Endothelial cell of umbilical vein (primary cell): Measurements from ENCODE around the gene MGAT5. TPM values are rescaled to one million over a fixed set of nuclear protein-coding genes. Genes with fewer than 3 reads are reported as not detected.

Experiments used
- BruUV-seq: library from RNA; stranded (reverse); fragments of 400-500 nt; replicated peaks from 2 replicates; lab custom pipeline; 2021; lab: Mats Ljungman, UMichigan
- CTCF ChIA-PET: fragments of 300-600, 350-600 bp; sonication (Branson Sonifier 250); formaldehyde crosslinking; loops from one replicate; lab custom pipeline; 2021; ENCODE audit warnings: antibody characterized with exemption, inconsistent platforms; lab: Charles Lee
- POLR2A ChIA-PET: fragments of 300-600, 350-600 bp; sonication (Branson Sonifier 250); formaldehyde crosslinking; loops from one replicate; lab custom pipeline; 2021; ENCODE audit warnings: antibody characterized with exemption, inconsistent platforms; lab: Charles Lee
- DNase-seq: peaks from one replicate; pipeline ENCODE4 v3.0.0-alpha.2; 2011; ENCODE audit warnings: low read depth, low spot score
- FAIRE-seq: peaks from 2 replicates; lab custom pipeline; 2011; peaks lifted over from hg19 to GRCh38; lab: Jason Lieb, UNC
- H2AFZ ChIP-seq: 2 replicates; pipeline ENCODE4 v1.6.0; 2012; ENCODE audit warnings: low read depth, low read length, control low read depth, inconsistent platforms
- H3K27ac ChIP-seq: 2 replicates; pipeline ENCODE4 v1.5.1; 2011; ENCODE audit warnings: low read depth, mild to moderate bottlenecking, control low read depth, low read length, moderate library complexity; ENCODE audit not compliant: insufficient read depth
- H3K27me3 ChIP-seq, 2 experiments: 2 replicates each; pipeline versions ENCODE4 v1.6.0 to v1.6.1; 2011; ENCODE audit warnings: low read length in 2 of 2, mixed read lengths in 1 of 2; ENCODE audit not compliant: control insufficient read depth in 2 of 2, insufficient read depth in 2 of 2
- H3K36me3 ChIP-seq, 2 experiments: 2 replicates in 1 of 2; 3 replicates in 1 of 2; pipeline ENCODE4 v1.5.1; 2011; ENCODE audit warnings: low read length in 2 of 2, mild to moderate bottlenecking in 1 of 2, moderate library complexity in 1 of 2; ENCODE audit not compliant: control insufficient read depth in 2 of 2, insufficient read depth in 2 of 2; ENCODE audit errors: extremely low read depth in 1 of 2
- H3K4me1 ChIP-seq: 3 replicates; pipeline ENCODE4 v1.5.1; 2011; ENCODE audit warnings: mild to moderate bottlenecking, low read length; ENCODE audit not compliant: control insufficient read depth, insufficient read depth; ENCODE audit errors: extremely low read depth
- H3K4me2 ChIP-seq: 2 replicates; pipeline ENCODE4 v1.6.1; 2011; ENCODE audit warnings: low read length, control low read depth, mixed read lengths; ENCODE audit not compliant: insufficient read depth
- H3K4me3 ChIP-seq, 3 experiments: fragments of 200-600 bp in 1 of 3; sonication (generic), shearing (Covaris generic) in 1 of 3; replicated peaks in 1 of 3; 2 replicates each; pipeline ENCODE4 v1.5.1; 2011 to 2016; ENCODE audit warnings: control low read depth in 3 of 3, low read length in 3 of 3, mild to moderate bottlenecking in 2 of 3, inconsistent platforms in 1 of 3, low read depth in 1 of 3, moderate library complexity in 1 of 3; ENCODE audit not compliant: insufficient read depth in 1 of 3
- H3K79me2 ChIP-seq: 2 replicates; pipeline ENCODE4 v1.6.0; 2012; ENCODE audit warnings: low read length, inconsistent platforms; ENCODE audit not compliant: control insufficient read depth, insufficient read depth
- H3K9ac ChIP-seq: replicated peaks from 2 replicates; pipeline ENCODE3; 2011; ENCODE audit warnings: low read length, control low read depth; ENCODE audit not compliant: insufficient read depth; ENCODE audit errors: extremely low read depth
- H3K9me1 ChIP-seq: replicated peaks from 3 replicates; pipeline ENCODE4 v1.6.0; 2011; ENCODE audit warnings: mild to moderate bottlenecking, low read length; ENCODE audit not compliant: control insufficient read depth, insufficient read depth; ENCODE audit errors: extremely low read depth
- H3K9me3 ChIP-seq: replicated peaks from 2 replicates; pipeline ENCODE4 v1.5.1; 2012; ENCODE audit warnings: low read length, inconsistent platforms; ENCODE audit not compliant: control insufficient read depth, insufficient read depth
- H4K20me1 ChIP-seq: replicated peaks from 2 replicates; pipeline ENCODE3; 2011; ENCODE audit warnings: mild to moderate bottlenecking, low read length; ENCODE audit not compliant: control insufficient read depth, insufficient read depth; ENCODE audit errors: extremely low read depth
- FOS ChIP-seq: IDR thresholded peaks from 2 replicates; pipeline ENCODE4 v1.6.1; 2011; ENCODE audit warnings: mild to moderate bottlenecking, low read length, moderate library complexity, borderline replicate concordance; ENCODE audit not compliant: insufficient read depth
- GATA2 ChIP-seq: IDR thresholded peaks from 2 replicates; pipeline ENCODE4 v1.7.0; 2011; ENCODE audit warnings: low read depth, mild to moderate bottlenecking, moderate library complexity, mixed read lengths, low read length; ENCODE audit not compliant: insufficient read length, insufficient read depth
- POLR2AphosphoS5 ChIP-seq: IDR thresholded peaks from 2 replicates; pipeline ENCODE4 v1.6.1; 2012; ENCODE audit warnings: low read depth, mild to moderate bottlenecking, control low read depth, low read length, moderate library complexity; ENCODE audit not compliant: insufficient read depth
- dilution Hi-C: fragments of 300-500 bp; cut with MboI; formaldehyde crosslinking; loops from one replicate; pipeline ENCODE4 v1.15.0; 2019; ENCODE audit warnings: low sequenced_read_pairs; ENCODE audit not compliant: extremely low pct_ligation_motif_present
- intact Hi-C: fragments of 100-400 bp; cut with micrococcal nuclease; formaldehyde crosslinking; loops from one replicate; pipeline ENCODE4 v1.10.0; 2022
- polyA plus RNA-seq, 4 experiments: library from polyadenylated mRNA; depleted of rRNA in 3 of 4; stranded (reverse) in 3 of 4; unstranded in 1 of 4; fragments of >200 nt; gene quantifications; 2 replicates each; pipeline versions ENCODE4 v1.2.1 to v1.2.3, GENCODE V29; 2011 to 2012; ENCODE audit warnings: missing spikeins in 1 of 4
- total RNA-seq: library from RNA; stranded (reverse); gene quantifications from 2 replicates; pipeline ENCODE4 v1.2.3, GENCODE V29; 2021

MGAT5 gene
- total and polyA plus RNA-seq, 2 donors (not counting 3 experiments of a cell fraction or from before 2014, with no cell fraction given) = 17.7 to 84.1 TPM

DNA sequence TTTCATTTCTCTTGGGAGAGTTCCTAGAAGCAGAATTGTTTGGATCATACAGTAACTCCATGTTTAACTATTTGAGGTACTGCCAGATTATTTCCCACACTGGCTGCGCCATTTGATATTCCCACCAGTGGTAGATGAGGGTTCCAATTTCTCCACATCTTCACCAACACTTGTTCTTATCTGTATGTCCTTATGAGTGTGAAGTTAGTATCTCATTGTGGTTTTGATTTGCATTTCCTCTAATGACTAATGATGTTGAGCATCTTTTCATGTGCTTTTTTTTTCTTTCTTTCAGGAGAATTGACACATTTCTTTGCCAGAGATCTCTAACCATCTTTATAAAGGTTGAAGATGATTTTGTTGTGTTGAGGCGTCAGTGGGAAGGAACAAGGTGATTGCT, 4.1 kb upstream of the MGAT5 start:
- intact Hi-C loops (loop anchor here (5.0 kb wide), 1 partner anchor 108 kb away; no protein-coding TSS in a partner anchor), dilution Hi-C loops (no loop called here)
- no peaks in the 10 kb centered on the region for H3K9me3 ChIP-seq
- no peak overlapping the region for H3K27ac ChIP-seq
- POLR2A ChIA-PET = no interaction called here
- H3K27me3 ChIP-seq = no peaks in the 10 kb centered on the region
- H2AFZ ChIP-seq = no peak overlapping the region
- BruUV-seq = no TSS peak
- no peaks in the 10 kb centered on the region for H3K36me3 ChIP-seq
- no peak for DNase-seq
- FAIRE-seq = no peak
- peaks cover 14% of the 10 kb centered on the region for H3K79me2 ChIP-seq
- H3K4me3 ChIP-seq = no peak overlapping the region
- H3K4me1 ChIP-seq = peaks cover 22% of the 10 kb centered on the region
- H4K20me1 ChIP-seq = no peaks in the 10 kb centered on the region
- H3K4me2 ChIP-seq = no peak overlapping the region
- CTCF ChIA-PET = interaction anchor here (1.6 kb wide), 1 partner anchor 201 kb away, joined by 10 read pairs; no protein-coding TSS in a partner anchor
- peak; percentile 22 for TF ChIP-seq GATA2
- no peak for TF ChIP-seq POLR2AphosphoS5
- H3K9ac ChIP-seq = no peak overlapping the region
- no peaks in the 10 kb centered on the region for H3K9me1 ChIP-seq

DNA sequence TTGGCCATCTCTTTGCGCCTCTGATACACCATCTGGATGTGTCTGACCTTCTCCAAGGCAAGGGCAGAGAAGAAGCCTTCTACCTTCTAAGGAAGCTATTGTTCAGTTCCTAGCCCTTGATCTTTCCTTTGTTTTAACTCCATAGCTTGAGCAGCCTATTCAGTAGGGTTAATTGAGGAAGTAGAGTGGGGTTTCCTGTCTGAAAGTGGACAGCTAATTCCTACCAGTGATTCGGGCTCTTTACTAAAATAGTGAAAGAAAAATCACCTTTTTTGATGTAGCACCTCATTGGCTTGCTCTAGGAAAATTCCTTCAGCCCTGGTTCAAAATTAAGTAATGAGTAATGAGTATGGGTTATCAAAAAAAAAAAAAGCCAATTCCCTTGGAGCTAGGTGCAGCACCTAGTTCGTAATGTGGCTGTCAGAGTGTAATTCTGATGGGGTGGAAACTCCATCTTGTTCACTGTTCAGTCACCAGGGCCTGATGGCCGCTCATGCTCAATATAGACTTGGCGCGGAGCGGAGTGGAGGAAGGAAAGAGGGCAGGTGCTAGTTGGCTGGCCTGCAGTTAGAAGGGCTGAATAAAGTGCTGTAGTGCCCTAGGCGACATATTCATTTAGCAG, 2.9 kb upstream of the MGAT5 start:
- H3K79me2 ChIP-seq = peaks cover 11% of the 10 kb centered on the region
- H3K27ac ChIP-seq = no peak overlapping the region
- no peak overlapping the region for H2AFZ ChIP-seq
- no peaks in the 10 kb centered on the region for H3K9me1 ChIP-seq
- peak; percentile 33 for DNase-seq
- no peak overlapping the region for H3K4me3 ChIP-seq
- no peaks in the 10 kb centered on the region for H4K20me1 ChIP-seq
- dilution Hi-C loops = no loop called here
- intact Hi-C loops = no loop called here
- FAIRE-seq = peak; percentile 76
- H3K4me2 ChIP-seq = no peak overlapping the region
- no peak overlapping the region for H3K9ac ChIP-seq
- H3K9me3 ChIP-seq = no peaks in the 10 kb centered on the region
- ChIA-PET CTCF (interaction anchor here (0.9 to 1.6 kb wide), 6 partner anchors 11 to 364 kb away, joined by 3 to 12 read pairs (median 6); no protein-coding TSS in a partner anchor), POLR2A (no interaction called here)
- H3K36me3 ChIP-seq = no peaks in the 10 kb centered on the region
- no peaks in the 10 kb centered on the region for H3K27me3 ChIP-seq
- TF ChIP-seq FOS = no peak
- peaks cover 16% of the 10 kb centered on the region for H3K4me1 ChIP-seq
- no TSS peak for BruUV-seq
